Neural cell (in vitro differentiated cells): ENCODE data around the gene CAPN13. TPM values are rescaled to one million over a fixed set of nuclear protein-coding genes. Genes with fewer than 3 reads are reported as not detected.

ENCODE experiments used
- H2AFZ ChIP-seq: fragments of 200-600, 300-800 bp; sonication (generic), shearing (Covaris generic); 2 replicates; pipeline ENCODE4 v1.6.0; 2014; ENCODE audit warnings: low read depth, mild to moderate bottlenecking, antibody characterized with exemption, low read length, moderate library complexity
- H3F3A ChIP-seq: fragments of 200-600 bp; shearing (Covaris generic); 2 replicates; pipeline ENCODE4 v1.6.1; 2016; ENCODE audit warnings: mild to moderate bottlenecking, moderate library complexity, mixed read lengths, antibody characterized with exemption, low read length; ENCODE audit not compliant: insufficient read depth, poor library complexity, severe bottlenecking
- H3K27ac ChIP-seq: fragments of 200-600, 300-800 bp; sonication (generic), shearing (Covaris generic); 2 replicates; pipeline ENCODE4 v1.5.1; 2014; ENCODE audit warnings: mild to moderate bottlenecking, low read length, moderate library complexity
- H3K27me3 ChIP-seq: fragments of 300-800, 200-600 bp; sonication (generic), shearing (Covaris generic); 2 replicates; pipeline ENCODE4 v1.6.0; 2014; ENCODE audit warnings: mild to moderate bottlenecking, low read depth, low read length, moderate library complexity; ENCODE audit not compliant: insufficient read depth
- H3K36me3 ChIP-seq: fragments of 300-800, 200-600 bp; sonication (generic), shearing (Covaris generic); 2 replicates; pipeline ENCODE4 v1.5.1; 2014; ENCODE audit warnings: mild to moderate bottlenecking, antibody characterized with exemption, low read length, moderate library complexity; ENCODE audit not compliant: insufficient read depth
- H3K4me2 ChIP-seq: fragments of 300-800, 200-600 bp; sonication (generic), shearing (Covaris generic); 2 replicates; pipeline ENCODE4 v1.6.0; 2014; ENCODE audit warnings: mild to moderate bottlenecking, low read length
- H3K4me3 ChIP-seq: fragments of 300-800, 200-600 bp; sonication (generic), shearing (Covaris generic); 2 replicates; pipeline ENCODE4 v1.5.1; 2014; ENCODE audit warnings: mild to moderate bottlenecking, low read length, moderate library complexity
- H3K79me2 ChIP-seq: fragments of 200-600 bp; shearing (Covaris generic); replicated peaks from 2 replicates; pipeline ENCODE4 v1.6.0; 2014; ENCODE audit warnings: mild to moderate bottlenecking, low read length, moderate library complexity; ENCODE audit not compliant: insufficient read depth
- H3K9ac ChIP-seq: fragments of 300-800, 200-600 bp; sonication (generic), shearing (Covaris generic); 2 replicates; pipeline ENCODE4 v1.6.1; 2016; ENCODE audit warnings: mild to moderate bottlenecking, low read length, mixed read lengths
- H3K9me2 ChIP-seq: fragments of 200-600 bp; shearing (Covaris generic); 2 replicates; pipeline ENCODE4 v1.6.1; 2016; ENCODE audit warnings: mild to moderate bottlenecking, low read length, mixed read lengths; ENCODE audit not compliant: insufficient read depth
- H3K9me3 ChIP-seq: fragments of 200-600, 300-800 bp; sonication (generic), shearing (Covaris generic); 2 replicates; pipeline ENCODE4 v1.6.1; 2016; ENCODE audit warnings: mild to moderate bottlenecking, mixed run types, low read length, moderate library complexity, mixed read lengths
- H4K20me1 ChIP-seq: fragments of 200-600 bp; shearing (Covaris generic); 2 replicates; pipeline ENCODE4 v1.6.1; 2016; ENCODE audit warnings: mild to moderate bottlenecking, mixed run types; ENCODE audit not compliant: insufficient read depth
- CTCF ChIP-seq: fragments of 450-650 bp; IDR thresholded peaks from 2 replicates; pipeline ENCODE4 v1.5.1; 2014; ENCODE audit warnings: antibody characterized with exemption, mild to moderate bottlenecking, moderate library complexity; ENCODE audit not compliant: poor library complexity, severe bottlenecking
- EP300 ChIP-seq: fragments of 450-650 bp; conservative IDR thresholded peaks from 2 replicates; pipeline ENCODE4 v1.6.1; 2014; ENCODE audit warnings: antibody characterized with exemption, mild to moderate bottlenecking, moderate library complexity; ENCODE audit not compliant: poor library complexity, severe bottlenecking
- EZH2 ChIP-seq: fragments of 200-600, 300-800 bp; shearing (Covaris generic), sonication (generic); IDR thresholded peaks from 2 replicates; pipeline ENCODE4 v1.6.1; 2014; ENCODE audit warnings: antibody characterized with exemption, low read length, borderline replicate concordance, mild to moderate bottlenecking; ENCODE audit not compliant: insufficient read depth, poor library complexity, severe bottlenecking
- MXI1 ChIP-seq: fragments of 450-650 bp; conservative IDR thresholded peaks from 2 replicates; pipeline ENCODE4 v1.6.1; 2014; ENCODE audit warnings: antibody characterized with exemption, mild to moderate bottlenecking; ENCODE audit not compliant: poor library complexity, severe bottlenecking
- POLR2AphosphoS5 ChIP-seq: IDR thresholded peaks from 2 replicates; pipeline ENCODE4 v1.6.1; 2012
- RAD21 ChIP-seq: fragments of 450-650 bp; conservative IDR thresholded peaks from 2 replicates; pipeline ENCODE4 v1.6.1; 2014; ENCODE audit warnings: antibody characterized with exemption, mild to moderate bottlenecking, moderate library complexity
- SMC3 ChIP-seq: fragments of 450-650 bp; conservative IDR thresholded peaks from 2 replicates; pipeline ENCODE4 v1.6.1; 2014; ENCODE audit warnings: antibody characterized with exemption, mild to moderate bottlenecking, moderate library complexity; ENCODE audit not compliant: poor library complexity
- TAF1 ChIP-seq: IDR thresholded peaks from 2 replicates; pipeline ENCODE4 v1.6.1; 2012; ENCODE audit warnings: low read depth
- polyA plus RNA-seq: library from polyadenylated mRNA; depleted of rRNA; stranded (reverse); fragments of >200 nt; gene quantifications from 2 replicates; pipeline ENCODE4 v1.2.3, GENCODE V29; 2014
- TF ChIP-seq, protein P1 (sequence below): IDR thresholded peaks from 2 replicates; pipeline ENCODE4 v1.6.1; 2012; ENCODE audit warnings: borderline replicate concordance

The CAPN13 gene
- polyA plus RNA-seq, 1 donor from 2014 or later = not detected

DNA sequence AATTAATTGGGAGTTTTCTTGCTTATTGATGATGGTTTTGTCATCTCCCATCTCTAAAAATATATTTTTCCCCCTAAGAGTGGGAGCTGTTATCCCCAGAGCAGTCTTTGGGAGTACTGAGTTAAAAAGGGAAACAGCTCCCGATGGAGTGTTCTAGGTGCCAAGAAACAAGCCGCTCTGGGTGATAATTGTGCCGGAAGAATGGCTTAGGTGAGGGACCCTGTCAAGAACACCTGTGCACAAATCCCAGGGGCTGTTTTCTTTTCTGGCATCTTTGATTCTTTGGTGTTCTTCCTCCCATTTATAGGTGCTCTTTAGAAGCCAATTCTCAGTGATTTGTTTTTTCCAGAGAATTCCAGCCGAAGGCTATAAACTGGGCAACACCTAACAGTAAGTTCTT lies 1.4 kb upstream of the CAPN13 start:
- no peak overlapping the region for H3K27ac ChIP-seq
- no peaks in the 10 kb centered on the region for H4K20me1 ChIP-seq
- H3K9ac ChIP-seq = no peak overlapping the region
- no peaks in the 10 kb centered on the region for H3K27me3 ChIP-seq
- TF ChIP-seq TAF1 (no peak), MXI1 (no peak), CTCF (no peak), EP300 (no peak), POLR2AphosphoS5 (no peak), RAD21 (no peak)
- TF ChIP-seq, protein P1, sequence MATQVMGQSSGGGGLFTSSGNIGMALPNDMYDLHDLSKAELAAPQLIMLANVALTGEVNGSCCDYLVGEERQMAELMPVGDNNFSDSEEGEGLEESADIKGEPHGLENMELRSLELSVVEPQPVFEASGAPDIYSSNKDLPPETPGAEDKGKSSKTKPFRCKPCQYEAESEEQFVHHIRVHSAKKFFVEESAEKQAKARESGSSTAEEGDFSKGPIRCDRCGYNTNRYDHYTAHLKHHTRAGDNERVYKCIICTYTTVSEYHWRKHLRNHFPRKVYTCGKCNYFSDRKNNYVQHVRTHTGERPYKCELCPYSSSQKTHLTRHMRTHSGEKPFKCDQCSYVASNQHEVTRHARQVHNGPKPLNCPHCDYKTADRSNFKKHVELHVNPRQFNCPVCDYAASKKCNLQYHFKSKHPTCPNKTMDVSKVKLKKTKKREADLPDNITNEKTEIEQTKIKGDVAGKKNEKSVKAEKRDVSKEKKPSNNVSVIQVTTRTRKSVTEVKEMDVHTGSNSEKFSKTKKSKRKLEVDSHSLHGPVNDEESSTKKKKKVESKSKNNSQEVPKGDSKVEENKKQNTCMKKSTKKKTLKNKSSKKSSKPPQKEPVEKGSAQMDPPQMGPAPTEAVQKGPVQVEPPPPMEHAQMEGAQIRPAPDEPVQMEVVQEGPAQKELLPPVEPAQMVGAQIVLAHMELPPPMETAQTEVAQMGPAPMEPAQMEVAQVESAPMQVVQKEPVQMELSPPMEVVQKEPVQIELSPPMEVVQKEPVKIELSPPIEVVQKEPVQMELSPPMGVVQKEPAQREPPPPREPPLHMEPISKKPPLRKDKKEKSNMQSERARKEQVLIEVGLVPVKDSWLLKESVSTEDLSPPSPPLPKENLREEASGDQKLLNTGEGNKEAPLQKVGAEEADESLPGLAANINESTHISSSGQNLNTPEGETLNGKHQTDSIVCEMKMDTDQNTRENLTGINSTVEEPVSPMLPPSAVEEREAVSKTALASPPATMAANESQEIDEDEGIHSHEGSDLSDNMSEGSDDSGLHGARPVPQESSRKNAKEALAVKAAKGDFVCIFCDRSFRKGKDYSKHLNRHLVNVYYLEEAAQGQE = no peak
- no peak overlapping the region for H3K4me2 ChIP-seq
- no peaks in the 10 kb centered on the region for H3K9me3 ChIP-seq
- H2AFZ ChIP-seq = no peak overlapping the region
- no peaks in the 10 kb centered on the region for H3K79me2 ChIP-seq
- no peaks in the 10 kb centered on the region for H3K36me3 ChIP-seq
- H3F3A ChIP-seq = no peaks in the 10 kb centered on the region
- no peaks in the 10 kb centered on the region for H3K9me2 ChIP-seq
- H3K4me3 ChIP-seq = no peak overlapping the region

DNA sequence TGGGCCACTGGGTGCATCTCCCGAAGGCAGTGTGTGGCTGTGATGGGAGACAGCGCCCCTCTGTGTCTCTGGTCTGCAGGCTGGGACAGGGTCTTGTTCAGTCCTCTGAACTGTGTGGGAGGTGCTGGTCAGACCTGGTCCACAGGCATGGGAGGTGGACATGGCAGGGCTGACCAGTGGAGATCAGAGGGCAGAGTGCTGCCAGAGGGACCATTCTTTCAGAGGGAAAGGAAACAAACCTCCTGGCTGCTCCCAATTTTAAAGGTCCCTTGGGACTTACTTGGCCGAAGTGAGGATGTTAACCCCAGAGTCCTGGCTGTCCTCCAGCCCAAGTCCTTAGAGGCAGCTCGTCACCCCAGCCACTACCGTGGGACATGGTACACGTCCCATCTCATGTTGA lies 4.0 kb downstream of the CAPN13 start:
- H3K79me2 ChIP-seq = no peaks in the 10 kb centered on the region
- no peaks in the 10 kb centered on the region for H3K27me3 ChIP-seq
- H3K4me3 ChIP-seq = no peak overlapping the region
- H3K36me3 ChIP-seq = no peaks in the 10 kb centered on the region
- H3K9ac ChIP-seq = no peak overlapping the region
- H3F3A ChIP-seq = no peaks in the 10 kb centered on the region
- no peak for TF ChIP-seq TAF1
- TF ChIP-seq MXI1 = no peak
- no peak for TF ChIP-seq POLR2AphosphoS5
- TF ChIP-seq RAD21 = no peak
- TF ChIP-seq CTCF = no peak
- no peak for TF ChIP-seq EZH2
- TF ChIP-seq EP300 = no peak
- no peak for TF ChIP-seq SMC3
- TF ChIP-seq, protein P1 = no peak
- no peak overlapping the region for H3K27ac ChIP-seq
- no peak overlapping the region for H2AFZ ChIP-seq
- no peak overlapping the region for H3K4me2 ChIP-seq
- no peaks in the 10 kb centered on the region for H3K9me2 ChIP-seq
- no peaks in the 10 kb centered on the region for H4K20me1 ChIP-seq
- no peaks in the 10 kb centered on the region for H3K9me3 ChIP-seq
